ENCODE measurements around the gene KRT5. TPM values are rescaled to one million over a fixed set of nuclear protein-coding genes. Genes with fewer than 3 reads are reported as not detected.

The KRT5 gene
- total and polyA plus RNA-seq, 2 donors (not counting 3 experiments of a cell fraction or from before 2014, with no cell fraction given) = 0.32 to 0.86 TPM

DNA sequence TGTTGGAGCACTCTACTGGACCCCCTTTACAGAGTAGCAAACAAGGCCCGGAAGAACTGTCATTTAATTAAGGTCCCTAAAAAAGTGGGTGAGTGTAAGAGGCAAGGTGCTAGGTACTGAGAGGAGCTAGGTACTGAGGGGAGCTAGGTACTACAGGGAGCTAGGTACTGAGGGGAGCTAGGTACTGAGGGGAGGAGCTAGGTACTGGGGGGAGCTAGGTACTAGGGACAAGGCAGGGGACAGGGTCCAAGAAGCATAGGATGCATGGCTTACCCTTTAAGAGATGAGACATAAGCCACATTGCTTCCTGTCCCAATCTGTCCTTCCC is 4.9 kb downstream of the KRT5 start:
- FAIRE-seq (no peak), DNase-seq (ENCODE audit: low read depth, low spot score) (no peak)
- no peaks in the 10 kb centered on the region for H3K79me2 ChIP-seq (ENCODE audit: control insufficient read depth, insufficient read depth, low read length)
- H3K27me3 ChIP-seq (ENCODE audit: control insufficient read depth in 2 of 2, insufficient read depth in 2 of 2, low read length in 2 of 2) = no peaks in the 10 kb centered on the region
- no peaks in the 10 kb centered on the region for H3K36me3 ChIP-seq (ENCODE audit: control insufficient read depth in 2 of 2, extremely low read depth in 1 of 2, insufficient read depth in 2 of 2, low read length in 2 of 2)
- TF ChIP-seq FOS (IDR thresholded peaks at IDR 0.05; ENCODE audit: borderline replicate concordance, insufficient read depth, low read length) = no peak
- no peak for TF ChIP-seq EZH2 (IDR thresholded peaks at IDR 0.05; ENCODE audit: borderline replicate concordance, low read depth, low read length, severe bottlenecking)
- TF ChIP-seq POLR2A (IDR thresholded peaks at IDR 0.05; ENCODE audit: low read depth, low read length) = no peak
- no peak for TF ChIP-seq MYC (IDR thresholded peaks at IDR 0.05; ENCODE audit: low read depth, low read length)
- no peak for TF ChIP-seq JUN (IDR thresholded peaks at IDR 0.05; ENCODE audit: borderline replicate concordance, insufficient read depth, insufficient read length, low read depth)
- ChIA-PET POLR2A (no interaction called here), CTCF (interaction anchor here (1.4 kb wide), 1 partner anchor 350 kb away, joined by 3 read pairs; no protein-coding TSS in a partner anchor)
- intact Hi-C loops (cut with micrococcal nuclease) (no loop called here), dilution Hi-C loops (cut with MboI; ENCODE audit: extremely low pct_ligation_motif_present, low sequenced_read_pairs) (no loop called here)
- H4K20me1 ChIP-seq (replicated peaks; ENCODE audit: control insufficient read depth, extremely low read depth, insufficient read depth, low read length) = no peaks in the 10 kb centered on the region
- H3K27ac ChIP-seq (ENCODE audit: insufficient read depth, low read depth, low read length) = no peak overlapping the region
- H2AFZ ChIP-seq (ENCODE audit: low read depth, low read length) = no peak overlapping the region
- H3K4me3 ChIP-seq (replicated peaks in 1 of 3; ENCODE audit: insufficient read depth in 1 of 3, low read depth in 1 of 3, low read length in 3 of 3) = no peak overlapping the region
- BruUV-seq (replicated peaks) = no TSS peak
- no peak overlapping the region for H3K9ac ChIP-seq (replicated peaks; ENCODE audit: extremely low read depth, insufficient read depth, low read length)
- no peaks in the 10 kb centered on the region for H3K4me1 ChIP-seq (ENCODE audit: control insufficient read depth, extremely low read depth, insufficient read depth, low read length)
- H3K9me1 ChIP-seq (replicated peaks; ENCODE audit: control insufficient read depth, extremely low read depth, insufficient read depth, low read length) = no peaks in the 10 kb centered on the region
- H3K4me2 ChIP-seq (ENCODE audit: insufficient read depth, low read length) = no peak overlapping the region
- no peaks in the 10 kb centered on the region for H3K9me3 ChIP-seq (replicated peaks; ENCODE audit: control insufficient read depth, insufficient read depth, low read length)

DNA sequence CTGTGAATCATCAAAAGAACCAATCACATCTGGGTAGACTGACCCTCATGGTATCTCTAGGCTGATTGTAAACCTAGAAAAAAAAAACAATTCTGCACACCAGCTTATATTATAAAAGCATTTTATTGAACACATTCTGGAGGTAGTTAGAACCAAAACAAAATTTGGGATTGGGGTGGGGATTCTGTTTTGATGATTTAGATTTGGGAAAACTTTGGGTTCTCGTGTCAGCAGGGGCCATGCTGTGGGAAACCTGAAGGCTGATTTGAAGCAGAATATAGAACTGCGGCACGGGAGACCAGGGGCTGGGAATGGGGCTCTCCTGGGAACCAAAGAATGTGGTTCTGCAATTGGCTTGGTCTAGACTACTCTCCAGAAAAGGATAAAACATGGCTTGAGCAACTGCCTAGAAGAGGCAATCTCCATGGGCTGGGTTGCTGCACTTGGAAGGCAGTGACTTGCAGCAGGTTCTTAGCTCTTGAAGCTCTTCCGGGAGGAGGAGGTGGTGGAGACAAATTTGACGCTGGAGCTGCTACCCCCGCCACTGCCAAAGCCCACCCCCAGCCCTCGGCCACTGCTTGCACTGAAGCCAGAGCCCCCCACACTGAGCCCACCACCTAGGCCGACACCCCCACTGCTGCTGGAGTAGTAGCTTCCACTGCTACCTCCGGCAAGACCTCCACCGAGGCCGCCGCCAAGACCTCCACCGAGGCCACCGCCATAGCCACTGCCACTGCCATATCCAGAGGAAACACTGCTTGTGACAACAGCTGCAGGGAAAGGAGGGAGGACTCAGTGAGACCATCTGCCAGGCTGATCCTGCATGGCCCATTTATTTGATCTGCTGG is 5.5 kb downstream of the KRT5 start:
- FAIRE-seq (no peak), DNase-seq (ENCODE audit: low read depth, low spot score) (no peak)
- H2AFZ ChIP-seq (ENCODE audit: low read depth, low read length) = no peak overlapping the region
- H3K9me3 ChIP-seq (replicated peaks; ENCODE audit: control insufficient read depth, insufficient read depth, low read length) = no peaks in the 10 kb centered on the region
- H3K36me3 ChIP-seq (ENCODE audit: control insufficient read depth in 2 of 2, extremely low read depth in 1 of 2, insufficient read depth in 2 of 2, low read length in 2 of 2) = no peaks in the 10 kb centered on the region
- CTCF ChIA-PET = interaction anchor here (1.4 kb wide), 1 partner anchor 351 kb away, joined by 3 read pairs; no protein-coding TSS in a partner anchor
- no peaks in the 10 kb centered on the region for H3K79me2 ChIP-seq (ENCODE audit: control insufficient read depth, insufficient read depth, low read length)
- POLR2A ChIA-PET = no interaction called here
- dilution Hi-C loops (cut with MboI; ENCODE audit: extremely low pct_ligation_motif_present, low sequenced_read_pairs) (no loop called here), intact Hi-C loops (cut with micrococcal nuclease) (no loop called here)
- no TSS peak for BruUV-seq (replicated peaks)
- no peaks in the 10 kb centered on the region for H4K20me1 ChIP-seq (replicated peaks; ENCODE audit: control insufficient read depth, extremely low read depth, insufficient read depth, low read length)
- no peak overlapping the region for H3K27ac ChIP-seq (ENCODE audit: insufficient read depth, low read depth, low read length)
- TF ChIP-seq POLR2AphosphoS5 (IDR thresholded peaks at IDR 0.05; ENCODE audit: insufficient read depth, low read depth, low read length) (no peak), FOS (IDR thresholded peaks at IDR 0.05; ENCODE audit: borderline replicate concordance, insufficient read depth, low read length) (no peak), POLR2A (IDR thresholded peaks at IDR 0.05; ENCODE audit: low read depth, low read length) (no peak), JUN (IDR thresholded peaks at IDR 0.05; ENCODE audit: borderline replicate concordance, insufficient read depth, insufficient read length, low read depth) (no peak), GATA2 (IDR thresholded peaks at IDR 0.05; ENCODE audit: insufficient read depth, insufficient read length, low read depth, low read length) (no peak), MYC (IDR thresholded peaks at IDR 0.05; ENCODE audit: low read depth, low read length) (no peak), EZH2 (IDR thresholded peaks at IDR 0.05; ENCODE audit: borderline replicate concordance, low read depth, low read length, severe bottlenecking) (no peak)
- TF ChIP-seq, protein P1, sequence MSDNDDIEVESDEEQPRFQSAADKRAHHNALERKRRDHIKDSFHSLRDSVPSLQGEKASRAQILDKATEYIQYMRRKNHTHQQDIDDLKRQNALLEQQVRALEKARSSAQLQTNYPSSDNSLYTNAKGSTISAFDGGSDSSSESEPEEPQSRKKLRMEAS (IDR thresholded peaks at IDR 0.05; ENCODE audit: insufficient read depth, insufficient read length) = no peak
- TF ChIP-seq, protein P2, sequence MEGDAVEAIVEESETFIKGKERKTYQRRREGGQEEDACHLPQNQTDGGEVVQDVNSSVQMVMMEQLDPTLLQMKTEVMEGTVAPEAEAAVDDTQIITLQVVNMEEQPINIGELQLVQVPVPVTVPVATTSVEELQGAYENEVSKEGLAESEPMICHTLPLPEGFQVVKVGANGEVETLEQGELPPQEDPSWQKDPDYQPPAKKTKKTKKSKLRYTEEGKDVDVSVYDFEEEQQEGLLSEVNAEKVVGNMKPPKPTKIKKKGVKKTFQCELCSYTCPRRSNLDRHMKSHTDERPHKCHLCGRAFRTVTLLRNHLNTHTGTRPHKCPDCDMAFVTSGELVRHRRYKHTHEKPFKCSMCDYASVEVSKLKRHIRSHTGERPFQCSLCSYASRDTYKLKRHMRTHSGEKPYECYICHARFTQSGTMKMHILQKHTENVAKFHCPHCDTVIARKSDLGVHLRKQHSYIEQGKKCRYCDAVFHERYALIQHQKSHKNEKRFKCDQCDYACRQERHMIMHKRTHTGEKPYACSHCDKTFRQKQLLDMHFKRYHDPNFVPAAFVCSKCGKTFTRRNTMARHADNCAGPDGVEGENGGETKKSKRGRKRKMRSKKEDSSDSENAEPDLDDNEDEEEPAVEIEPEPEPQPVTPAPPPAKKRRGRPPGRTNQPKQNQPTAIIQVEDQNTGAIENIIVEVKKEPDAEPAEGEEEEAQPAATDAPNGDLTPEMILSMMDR (IDR thresholded peaks at IDR 0.05; ENCODE audit: extremely low read depth in 1 of 2, insufficient read depth in 1 of 2, low read depth in 1 of 2, low read length in 2 of 2) = no peak
- H3K9ac ChIP-seq (replicated peaks; ENCODE audit: extremely low read depth, insufficient read depth, low read length) = no peak overlapping the region
- H3K4me3 ChIP-seq (replicated peaks in 1 of 3; ENCODE audit: insufficient read depth in 1 of 3, low read depth in 1 of 3, low read length in 3 of 3) = no peak overlapping the region
- no peaks in the 10 kb centered on the region for H3K4me1 ChIP-seq (ENCODE audit: control insufficient read depth, extremely low read depth, insufficient read depth, low read length)
- no peaks in the 10 kb centered on the region for H3K9me1 ChIP-seq (replicated peaks; ENCODE audit: control insufficient read depth, extremely low read depth, insufficient read depth, low read length)
- no peaks in the 10 kb centered on the region for H3K27me3 ChIP-seq (ENCODE audit: control insufficient read depth in 2 of 2, insufficient read depth in 2 of 2, low read length in 2 of 2)
- no peak overlapping the region for H3K4me2 ChIP-seq (ENCODE audit: insufficient read depth, low read length)
